H9 (cell line): ENCODE results near the gene SUV39H1. TPM values are rescaled to one million over a fixed set of nuclear protein-coding genes. Genes with fewer than 3 reads are reported as not detected.

Experiments used
- DNase-seq: peaks from one replicate; pipeline ENCODE4 v3.0.0-alpha.2; 2017
- H2AFZ ChIP-seq: one replicate; pipeline ENCODE4 v1.6.1; 2013; ENCODE audit warnings: mild to moderate bottlenecking, low read length, control low read depth, moderate library complexity
- H2AK5ac ChIP-seq: 2 replicates; pipeline ENCODE4 v1.6.1; 2013; ENCODE audit warnings: low read length, control low read depth, mixed read lengths; ENCODE audit not compliant: insufficient read length
- H2BK120ac ChIP-seq: one replicate; pipeline ENCODE4 v1.6.1; 2013; ENCODE audit warnings: low read depth, mild to moderate bottlenecking, low read length, control low read depth, inconsistent platforms; ENCODE audit not compliant: poor library complexity, severe bottlenecking
- H2BK12ac ChIP-seq: 2 replicates; pipeline ENCODE4 v1.6.1; 2013; ENCODE audit warnings: low read length, control low read depth, mixed read lengths, low read depth; ENCODE audit not compliant: insufficient read length
- H2BK15ac ChIP-seq: 2 replicates; pipeline ENCODE4 v1.6.1; 2013; ENCODE audit warnings: low read depth, low read length, control low read depth
- H2BK20ac ChIP-seq: one replicate; pipeline ENCODE4 v1.6.1; 2013; ENCODE audit warnings: low read depth, mild to moderate bottlenecking, low read length, control low read depth, inconsistent platforms; ENCODE audit not compliant: poor library complexity, severe bottlenecking
- H2BK5ac ChIP-seq: 2 replicates; pipeline ENCODE4 v1.6.1; 2013; ENCODE audit warnings: low read length, control low read depth, mixed read lengths; ENCODE audit not compliant: insufficient read length
- H3K14ac ChIP-seq: 2 replicates; pipeline ENCODE4 v1.6.1; 2013; ENCODE audit warnings: low read length, control low read depth; ENCODE audit not compliant: insufficient read depth
- H3K18ac ChIP-seq: 2 replicates; pipeline ENCODE4 v1.6.1; 2013; ENCODE audit warnings: low read depth, mild to moderate bottlenecking, mixed read lengths, low read length, control low read depth; ENCODE audit not compliant: insufficient read length
- H3K23ac ChIP-seq: 2 replicates; pipeline ENCODE4 v1.6.1; 2013; ENCODE audit warnings: low read length, control low read depth, mixed read lengths, low read depth; ENCODE audit not compliant: insufficient read length
- H3K23me2 ChIP-seq: 2 replicates; pipeline ENCODE4 v1.6.1; 2013; ENCODE audit warnings: low read depth, mild to moderate bottlenecking, mixed read lengths, low read length, control low read depth; ENCODE audit not compliant: insufficient read length, poor library complexity, severe bottlenecking
- H3K27ac ChIP-seq: 2 replicates; pipeline ENCODE4 v1.5.1; 2013; ENCODE audit warnings: low read length, control low read depth, mixed read lengths, low read depth; ENCODE audit not compliant: insufficient read length
- H3K27me3 ChIP-seq: 2 replicates; pipeline ENCODE4 v1.6.1; 2013; ENCODE audit warnings: low read length, control low read depth, inconsistent platforms; ENCODE audit not compliant: insufficient read depth
- H3K4ac ChIP-seq: 2 replicates; pipeline ENCODE4 v1.6.1; 2013; ENCODE audit warnings: low read depth, mild to moderate bottlenecking, control low read depth, inconsistent platforms, low read length, moderate library complexity
- H3K4me1 ChIP-seq: 2 replicates; pipeline ENCODE4 v1.6.1; 2013; ENCODE audit warnings: low read length, control low read depth, inconsistent platforms; ENCODE audit not compliant: insufficient read depth
- H3K4me2 ChIP-seq: 2 replicates; pipeline ENCODE4 v1.6.1; 2013; ENCODE audit warnings: low read length, control low read depth, mixed read lengths; ENCODE audit not compliant: insufficient read length, insufficient read depth
- H3K56ac ChIP-seq: 2 replicates; pipeline ENCODE4 v1.6.1; 2013; ENCODE audit warnings: low read depth, mild to moderate bottlenecking, mixed read lengths, low read length, control low read depth; ENCODE audit not compliant: insufficient read length
- H3K79me1 ChIP-seq: 2 replicates; pipeline ENCODE4 v1.6.1; 2013; ENCODE audit warnings: low read depth, mild to moderate bottlenecking, moderate library complexity, low read length, control low read depth, inconsistent platforms; ENCODE audit not compliant: insufficient read depth, poor library complexity, severe bottlenecking
- H3K79me2 ChIP-seq: 2 replicates; pipeline ENCODE4 v1.6.1; 2013; ENCODE audit warnings: low read length, control low read depth, inconsistent platforms; ENCODE audit not compliant: insufficient read depth
- H3K9ac ChIP-seq: 2 replicates; pipeline ENCODE4 v1.6.1; 2013; ENCODE audit warnings: low read length, control low read depth, mixed read lengths; ENCODE audit not compliant: insufficient read length; ENCODE audit errors: extremely low read depth
- H3K9me3 ChIP-seq: one replicate; pipeline ENCODE4 v1.6.1; 2013; ENCODE audit warnings: low read depth, low read length, inconsistent platforms; ENCODE audit not compliant: control insufficient read depth
- H3T11ph ChIP-seq: one replicate; pipeline ENCODE4 v1.6.1; 2013; ENCODE audit warnings: mild to moderate bottlenecking, low read length, control low read depth, inconsistent platforms
- H4K20me1 ChIP-seq: one replicate; pipeline ENCODE4 v1.6.1; 2013; ENCODE audit not compliant: control insufficient read depth, insufficient read length, insufficient read depth
- H4K5ac ChIP-seq: 2 replicates; pipeline ENCODE4 v1.6.1; 2013; ENCODE audit warnings: low read depth, mild to moderate bottlenecking, mixed read lengths, low read length, control low read depth; ENCODE audit not compliant: insufficient read length
- H4K8ac ChIP-seq: replicated peaks from 2 replicates; pipeline ENCODE4 v1.6.1; 2013; ENCODE audit warnings: low read length, control low read depth, mixed read lengths, low read depth; ENCODE audit not compliant: insufficient read length
- H4K91ac ChIP-seq: 2 replicates; pipeline ENCODE4 v1.6.1; 2013; ENCODE audit warnings: low read depth, mild to moderate bottlenecking, moderate library complexity, mixed read lengths, low read length, control low read depth; ENCODE audit not compliant: insufficient read length
- H3K27ac Mint-ChIP-seq, 3 experiments: 2 replicates in 2 of 3; 3 replicates in 1 of 3; pipeline ENCODE4 v1.8.0; 2020 to 2021; ENCODE audit warnings: mixed read lengths in 3 of 3, mild to moderate bottlenecking in 1 of 3, moderate library complexity in 1 of 3
- H3K27me3 Mint-ChIP-seq: 2 replicates; pipeline ENCODE4 v1.8.0; 2021; ENCODE audit warnings: low read depth, mild to moderate bottlenecking, moderate library complexity, mixed read lengths
- H3K36me3 Mint-ChIP-seq, 3 experiments: 2 replicates in 2 of 3; 3 replicates in 1 of 3; pipeline ENCODE4 v1.8.0; 2020 to 2021; ENCODE audit warnings: low read depth in 3 of 3, mixed read lengths in 3 of 3; ENCODE audit not compliant: insufficient read depth in 1 of 3
- H3K4me1 Mint-ChIP-seq, 2 experiments: 2 replicates each; pipeline ENCODE4 v1.8.0; 2020; ENCODE audit warnings: mixed read lengths in 2 of 2
- H3K4me3 Mint-ChIP-seq, 2 experiments: 2 replicates in 1 of 2; 3 replicates in 1 of 2; pipeline ENCODE4 v1.8.0; 2020 to 2021; ENCODE audit warnings: mild to moderate bottlenecking in 2 of 2, mixed read lengths in 2 of 2, moderate library complexity in 1 of 2
- H3K9me3 Mint-ChIP-seq, 2 experiments: 2 replicates in 1 of 2; 3 replicates in 1 of 2; pipeline ENCODE4 v1.8.0; 2020; ENCODE audit warnings: mild to moderate bottlenecking in 2 of 2, mixed read lengths in 2 of 2, moderate library complexity in 1 of 2
- CTCF ChIP-seq: fragments of 200-600 bp; sonication (generic); conservative IDR thresholded peaks from 3 replicates; pipeline ENCODE4 v1.8.0; 2021; ENCODE audit warnings: antibody characterized with exemption, mild to moderate bottlenecking
- WGBS: extraction: QIAGEN DNeasy Blood & Tissue Kit; methylation state at CpG from one replicate; pipeline ENCODE4 v1.1.7; 2013; ENCODE audit warnings: missing lambda C conversion rate, low lambda C conversion rate, mixed read lengths; ENCODE audit not compliant: insufficient read length; ENCODE audit errors: extremely low coverage; 5-methylcytosine and 5-hydroxymethylcytosine counted together
- total RNA-seq: library from RNA; stranded (reverse); gene quantifications from 2 replicates; pipeline ENCODE4 v1.2.1, GENCODE V29; 2021

Gene SUV39H1
- total RNA-seq, 1 experiment from 2014 or later: 16.2 TPM

- Mint-ChIP-seq H3K36me3 (peaks cover 2 to 6% (median 3%) of the 10 kb centered on the region in 3 experiments; a peak in 5 of 7 replicates), H3K27ac (peak overlapping the region in 2 of 3 experiments; percentile 52 to 68; a peak in 2 of 7 replicates), H3K9me3 (peaks cover 60 to 70% of the 10 kb centered on the region in 2 experiments), H3K4me3 (peak overlapping the region; percentile 86 to 93), H3K27me3 (peaks cover 2% of the 10 kb centered on the region), H3K4me1 (peaks cover 7 to 8% of the 10 kb centered on the region in 2 experiments)
- H3K4me1 ChIP-seq: no peaks in the 10 kb centered on the region
- no peak overlapping the region for H2BK12ac ChIP-seq
- H4K20me1 ChIP-seq: no peaks in the 10 kb centered on the region
- H3K18ac ChIP-seq: no peak overlapping the region
- H3K79me2 ChIP-seq: no peaks in the 10 kb centered on the region
- no peak overlapping the region for H2BK15ac ChIP-seq
- H3K27me3 ChIP-seq: no peaks in the 10 kb centered on the region
- peaks cover 38% of the 10 kb centered on the region for H3K9me3 ChIP-seq
- H2BK120ac ChIP-seq: no peak overlapping the region
- peak overlapping the region; percentile 55 for H3K9ac ChIP-seq
- H4K5ac ChIP-seq: no peak overlapping the region
- TF ChIP-seq CTCF: no peak
- no peak overlapping the region for H2AFZ ChIP-seq
- H3K23ac ChIP-seq: no peak overlapping the region
- H4K91ac ChIP-seq: no peak overlapping the region
- H3K4me2 ChIP-seq: peak overlapping the region; percentile 52
- no peak overlapping the region for H2AK5ac ChIP-seq
- H3K14ac ChIP-seq: no peak overlapping the region
- WGBS: no CpG with 5 or more reads among the region's 9 CpGs
- no peak overlapping the region for H3K56ac ChIP-seq
- H3K79me1 ChIP-seq: no peaks in the 10 kb centered on the region
- H4K8ac ChIP-seq: no peak overlapping the region
- H3K23me2 ChIP-seq: peaks cover 6% of the 10 kb centered on the region
- no peak overlapping the region for H3T11ph ChIP-seq
- DNase-seq: peak; percentile 30
- no peak overlapping the region for H3K4ac ChIP-seq
- H2BK5ac ChIP-seq: no peak overlapping the region
- H2BK20ac ChIP-seq: no peak overlapping the region
- no peak overlapping the region for H3K27ac ChIP-seq
Observed at GRCh38 chrX:48676893-48677270, 19.7 kb upstream of the SUV39H1 start.
